ENCODE results near the gene MARS1. TPM values are rescaled to one million over a fixed set of nuclear protein-coding genes. Genes with fewer than 3 reads are reported as not detected.
"Not testable (repeated sequence)": the region's sequence is repeated elsewhere in the genome, so short reads cannot be mapped to it uniquely, and the experiment has no call there.

The MARS1 gene
- total RNA-seq, 1 donor from 2014 or later: 78.0 TPM

DNA sequence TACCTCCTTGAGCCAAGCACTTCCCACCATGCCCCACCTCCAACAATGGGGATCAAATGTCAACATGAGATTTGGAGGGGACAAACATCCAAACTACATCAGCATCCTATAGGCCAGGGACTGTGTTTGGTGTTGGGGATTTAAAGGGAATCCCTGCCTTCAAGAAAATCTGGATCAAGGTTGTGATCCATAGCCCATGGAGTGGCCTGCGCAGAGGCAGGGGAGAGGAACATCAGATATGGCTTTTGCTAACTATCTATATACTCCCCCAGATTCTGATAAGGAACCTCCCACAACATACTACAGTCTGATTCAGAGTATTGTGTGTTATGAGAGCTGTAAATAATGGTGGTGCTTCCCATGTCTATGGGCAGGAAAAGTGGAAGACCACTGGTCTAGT is 67.0 kb downstream of the MARS1 start:
- TF ChIP-seq, protein P1, sequence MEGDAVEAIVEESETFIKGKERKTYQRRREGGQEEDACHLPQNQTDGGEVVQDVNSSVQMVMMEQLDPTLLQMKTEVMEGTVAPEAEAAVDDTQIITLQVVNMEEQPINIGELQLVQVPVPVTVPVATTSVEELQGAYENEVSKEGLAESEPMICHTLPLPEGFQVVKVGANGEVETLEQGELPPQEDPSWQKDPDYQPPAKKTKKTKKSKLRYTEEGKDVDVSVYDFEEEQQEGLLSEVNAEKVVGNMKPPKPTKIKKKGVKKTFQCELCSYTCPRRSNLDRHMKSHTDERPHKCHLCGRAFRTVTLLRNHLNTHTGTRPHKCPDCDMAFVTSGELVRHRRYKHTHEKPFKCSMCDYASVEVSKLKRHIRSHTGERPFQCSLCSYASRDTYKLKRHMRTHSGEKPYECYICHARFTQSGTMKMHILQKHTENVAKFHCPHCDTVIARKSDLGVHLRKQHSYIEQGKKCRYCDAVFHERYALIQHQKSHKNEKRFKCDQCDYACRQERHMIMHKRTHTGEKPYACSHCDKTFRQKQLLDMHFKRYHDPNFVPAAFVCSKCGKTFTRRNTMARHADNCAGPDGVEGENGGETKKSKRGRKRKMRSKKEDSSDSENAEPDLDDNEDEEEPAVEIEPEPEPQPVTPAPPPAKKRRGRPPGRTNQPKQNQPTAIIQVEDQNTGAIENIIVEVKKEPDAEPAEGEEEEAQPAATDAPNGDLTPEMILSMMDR (IDR thresholded peaks at IDR 0.05): no peak
- no peak overlapping the region for H3K27ac ChIP-seq
- H3K4me1 ChIP-seq: peaks cover 0 to 4% of the 10 kb centered on the region in 2 donors
- H3K9me3 ChIP-seq: no peaks in the 10 kb centered on the region
- H3K36me3 ChIP-seq: no peaks in the 10 kb centered on the region
- DNase-seq (ENCODE audit: low spot score in 2 of 2): no peak
- intact Hi-C loops (cut with DNase I): no loop called here
- no peak overlapping the region for H3K4me3 ChIP-seq
- no peaks in the 10 kb centered on the region for H3K27me3 ChIP-seq

DNA sequence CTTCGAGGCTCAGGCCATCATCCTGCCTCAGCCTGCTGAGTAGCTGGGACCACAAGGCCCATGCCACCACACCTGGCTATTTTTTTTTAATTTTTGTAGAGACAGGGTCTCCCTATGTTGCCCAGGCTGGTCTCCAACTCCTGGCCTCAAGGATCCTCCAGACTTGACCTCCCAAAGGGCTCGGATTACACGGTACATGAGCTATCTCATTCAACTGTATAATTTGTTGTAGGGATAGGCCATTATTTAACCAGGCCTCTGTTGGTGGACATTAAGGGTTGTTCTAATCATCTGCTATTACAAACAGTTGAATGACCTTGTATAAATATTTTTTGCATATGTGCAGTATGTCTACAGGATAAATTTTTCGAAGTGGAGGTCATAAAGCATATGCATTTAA is 71.0 kb downstream of the MARS1 start:
- Histone ChIP-seq H3K4me1 (no peaks in the 10 kb centered on the region), H3K4me3 (no peak overlapping the region), H3K36me3 (peaks cover 0 to 3% of the 10 kb centered on the region in 2 donors), H3K27me3 (no peaks in the 10 kb centered on the region), H3K27ac (no peak overlapping the region), H3K9me3 (no peaks in the 10 kb centered on the region)
- intact Hi-C loops (cut with DNase I): no loop called here
- no peak for DNase-seq (ENCODE audit: low spot score in 2 of 2)
- TF ChIP-seq, protein P1 (IDR thresholded peaks at IDR 0.05): no peak

DNA sequence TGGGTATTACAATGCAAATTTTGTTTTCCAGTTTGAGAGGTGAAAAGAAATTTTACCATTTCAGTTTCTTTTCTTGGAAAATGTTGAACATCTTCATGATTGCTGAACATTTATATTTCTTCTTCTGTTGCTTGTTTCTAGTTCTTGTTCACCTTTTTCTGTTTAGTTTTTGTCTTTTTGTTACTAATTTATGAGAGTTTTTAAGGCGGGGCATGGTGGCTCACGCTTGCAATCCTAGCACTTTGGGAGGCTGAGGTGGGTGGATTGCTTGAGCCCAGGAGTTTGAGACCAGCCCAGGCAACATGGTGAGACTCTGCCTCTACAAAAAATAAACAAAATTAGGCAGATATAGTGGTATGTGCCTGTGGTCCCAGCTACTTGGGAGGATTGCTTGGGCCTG is 72.6 kb downstream of the MARS1 start:
- no peaks in the 10 kb centered on the region for H3K4me1 ChIP-seq
- H3K27me3 ChIP-seq: no peaks in the 10 kb centered on the region
- TF ChIP-seq, protein P1 (IDR thresholded peaks at IDR 0.05): no peak
- no peak for DNase-seq (ENCODE audit: low spot score in 2 of 2)
- intact Hi-C loops (cut with DNase I): no loop called here
- H3K9me3 ChIP-seq: no peaks in the 10 kb centered on the region
- H3K36me3 ChIP-seq: peaks cover 3 to 8% of the 10 kb centered on the region in 2 donors
- H3K27ac ChIP-seq: no peak overlapping the region
- no peak overlapping the region for H3K4me3 ChIP-seq

DNA sequence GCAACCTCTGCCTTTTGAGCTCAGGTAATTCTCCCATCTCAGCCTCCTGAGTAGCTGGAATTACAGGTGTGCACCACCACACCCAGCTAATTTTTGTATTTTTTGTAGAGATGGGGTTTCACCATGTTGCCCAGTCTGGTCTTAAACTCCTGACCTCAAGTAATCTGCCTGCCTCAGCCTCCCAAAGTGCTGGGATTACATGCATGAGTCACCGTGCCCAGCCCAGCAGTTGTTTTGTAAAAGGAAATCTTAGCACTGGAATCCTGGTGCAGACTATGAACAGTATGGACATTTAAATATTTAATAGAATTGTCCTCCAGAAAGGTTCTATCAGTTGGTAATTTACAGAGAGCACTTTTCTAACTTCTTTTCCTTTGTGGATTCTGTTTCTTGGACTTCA is 73.2 kb downstream of the MARS1 start:
- H3K27ac ChIP-seq; H3K4me3 ChIP-seq; H3K4me1 ChIP-seq; DNase-seq (ENCODE audit: low spot score in 2 of 2); intact Hi-C loops (cut with DNase I); H3K27me3 ChIP-seq; H3K9me3 ChIP-seq; H3K36me3 ChIP-seq: not testable (repeated sequence)

DNA sequence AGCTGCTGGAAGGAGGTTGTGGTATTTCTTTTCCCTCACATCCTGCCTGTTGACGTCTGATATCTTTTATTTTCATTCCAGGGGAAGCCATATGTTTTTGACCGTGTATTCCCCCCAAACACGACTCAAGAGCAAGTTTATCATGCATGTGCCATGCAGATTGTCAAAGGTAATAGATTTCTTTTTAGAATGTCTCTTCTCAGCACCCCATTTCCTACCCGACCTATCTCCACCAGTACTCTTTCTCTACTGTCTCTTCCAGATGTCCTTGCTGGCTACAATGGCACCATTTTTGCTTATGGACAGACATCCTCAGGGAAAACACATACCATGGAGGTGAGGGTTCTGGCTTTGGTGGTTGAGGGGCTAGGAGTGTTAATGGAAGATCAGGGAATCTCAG is 75.5 kb downstream of the MARS1 start:
- Histone ChIP-seq H3K36me3 (peaks cover 3 to 12% of the 10 kb centered on the region in 2 donors), H3K4me3 (no peak overlapping the region), H3K9me3 (no peaks in the 10 kb centered on the region), H3K4me1 (no peaks in the 10 kb centered on the region), H3K27me3 (no peaks in the 10 kb centered on the region), H3K27ac (no peak overlapping the region)
- intact Hi-C loops (cut with DNase I): no loop called here
- DNase-seq (ENCODE audit: low spot score in 2 of 2): no peak
- TF ChIP-seq, protein P1 (IDR thresholded peaks at IDR 0.05): no peak

DNA sequence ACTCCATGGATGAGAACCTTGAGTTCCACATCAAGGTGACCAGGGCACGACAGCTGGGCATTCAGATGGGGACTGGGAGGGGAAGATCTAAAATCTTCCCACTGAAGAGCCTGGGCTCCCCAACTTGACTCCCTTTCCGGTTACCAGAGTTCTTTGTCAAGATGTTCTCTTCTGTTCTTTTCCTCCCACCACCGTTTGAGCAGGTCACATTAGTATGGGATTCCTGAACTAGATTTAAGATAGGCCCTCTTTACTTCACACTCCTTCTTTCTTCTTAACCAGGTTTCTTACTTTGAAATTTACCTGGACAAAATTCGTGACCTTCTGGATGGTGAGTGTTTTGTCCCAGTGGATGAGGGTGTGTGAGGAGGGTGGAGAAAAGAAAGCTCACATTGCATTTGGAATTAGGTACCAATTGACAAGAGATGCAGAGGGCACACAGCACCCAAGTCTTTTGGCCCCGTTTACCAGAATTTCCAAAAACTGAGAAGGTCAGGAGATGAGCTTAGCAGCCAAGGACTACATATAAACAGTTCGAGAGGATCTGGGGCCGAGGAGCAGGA is 76.4 kb downstream of the MARS1 start:
- intact Hi-C loops (cut with DNase I): no loop called here
- TF ChIP-seq, protein P1 (IDR thresholded peaks at IDR 0.05): no peak

More for the DNA sequence above, 76.4 kb downstream of the MARS1 start:
- no peak overlapping the region for H3K4me3 ChIP-seq
- H3K9me3 ChIP-seq: no peaks in the 10 kb centered on the region
- no peak overlapping the region for H3K27ac ChIP-seq
- peaks cover 8 to 12% of the 10 kb centered on the region in 2 donors for H3K36me3 ChIP-seq
- no peaks in the 10 kb centered on the region for H3K4me1 ChIP-seq
- H3K27me3 ChIP-seq: no peaks in the 10 kb centered on the region
- no peak for DNase-seq (ENCODE audit: low spot score in 2 of 2)

Other genes starting within 250 kb of the MARS1 start
- not detected for gene STAC3, start 236.9 kb upstream of the MARS1 start, total RNA-seq
- 49.5 TPM for gene R3HDM2, start 57.0 kb upstream of the MARS1 start, total RNA-seq
- not detected for gene INHBC, start 53.3 kb upstream of the MARS1 start, total RNA-seq
- gene INHBE, start 32.8 kb upstream of the MARS1 start, total RNA-seq: not detected
- gene GLI1, start 28.3 kb upstream of the MARS1 start, total RNA-seq: 2.8 TPM
- gene ARHGAP9, start 8.2 kb upstream of the MARS1 start, total RNA-seq: 21.6 TPM
- 0.64 TPM for gene DDIT3, start 32.4 kb downstream of the MARS1 start, total RNA-seq
- 48.5 TPM for gene MBD6, start 34.8 kb downstream of the MARS1 start, total RNA-seq
- gene DCTN2, start 59.1 kb downstream of the MARS1 start, total RNA-seq: 116 TPM
- gene KIF5A, start 62.0 kb downstream of the MARS1 start, total RNA-seq: not detected
- gene PIP4K2C, start 103.1 kb downstream of the MARS1 start, total RNA-seq: 153 TPM
- 33.5 TPM for gene DTX3, start 116.8 kb downstream of the MARS1 start, total RNA-seq
- gene ARHGEF25, start 123.4 kb downstream of the MARS1 start, total RNA-seq: 47.8 TPM
- gene B4GALNT1, start 145.1 kb downstream of the MARS1 start, total RNA-seq: 16.6 TPM
- gene OS9, start 206.1 kb downstream of the MARS1 start, total RNA-seq: 233 TPM